OCI-LY7 (cell line): ENCODE measurements around the gene MYH10.

Experiments used
- CTCF ChIP-seq: fragments of 200-600 bp; sonication (generic); conservative IDR thresholded peaks from 2 replicates; pipeline ENCODE4 v1.5.1; 2014; ENCODE audit warnings: mild to moderate bottlenecking, antibody characterized with exemption, low read length, moderate library complexity, mixed read lengths
- EZH2phosphoT487 ChIP-seq: fragments of 200-600 bp; sonication (generic); IDR thresholded peaks from 2 replicates; pipeline ENCODE4 v1.6.1; 2018; ENCODE audit warnings: low read depth, borderline replicate concordance, mild to moderate bottlenecking, mixed run types, antibody characterized with exemption, low read length, moderate library complexity, mixed read lengths

GRCh38 chr17:8574687-8575086 is 55.8 kb downstream of the MYH10 start:
- TF ChIP-seq CTCF (0 out of 2 replicates have a peak, but pooled peaks have one; percentile 14), EZH2phosphoT487 (no peak)
